ENCODE measurements around the gene FEM1A.
"Not testable (repeated sequence)": the region's sequence is repeated elsewhere in the genome, so short reads cannot be mapped to it uniquely, and the experiment has no call there.

FEM1A gene, protein sequence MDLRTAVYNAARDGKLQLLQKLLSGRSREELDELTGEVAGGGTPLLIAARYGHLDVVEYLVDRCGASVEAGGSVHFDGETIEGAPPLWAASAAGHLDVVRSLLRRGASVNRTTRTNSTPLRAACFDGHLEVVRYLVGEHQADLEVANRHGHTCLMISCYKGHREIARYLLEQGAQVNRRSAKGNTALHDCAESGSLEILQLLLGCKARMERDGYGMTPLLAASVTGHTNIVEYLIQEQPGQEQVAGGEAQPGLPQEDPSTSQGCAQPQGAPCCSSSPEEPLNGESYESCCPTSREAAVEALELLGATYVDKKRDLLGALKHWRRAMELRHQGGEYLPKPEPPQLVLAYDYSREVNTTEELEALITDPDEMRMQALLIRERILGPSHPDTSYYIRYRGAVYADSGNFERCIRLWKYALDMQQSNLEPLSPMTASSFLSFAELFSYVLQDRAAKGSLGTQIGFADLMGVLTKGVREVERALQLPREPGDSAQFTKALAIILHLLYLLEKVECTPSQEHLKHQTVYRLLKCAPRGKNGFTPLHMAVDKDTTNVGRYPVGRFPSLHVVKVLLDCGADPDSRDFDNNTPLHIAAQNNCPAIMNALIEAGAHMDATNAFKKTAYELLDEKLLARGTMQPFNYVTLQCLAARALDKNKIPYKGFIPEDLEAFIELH

DNA sequence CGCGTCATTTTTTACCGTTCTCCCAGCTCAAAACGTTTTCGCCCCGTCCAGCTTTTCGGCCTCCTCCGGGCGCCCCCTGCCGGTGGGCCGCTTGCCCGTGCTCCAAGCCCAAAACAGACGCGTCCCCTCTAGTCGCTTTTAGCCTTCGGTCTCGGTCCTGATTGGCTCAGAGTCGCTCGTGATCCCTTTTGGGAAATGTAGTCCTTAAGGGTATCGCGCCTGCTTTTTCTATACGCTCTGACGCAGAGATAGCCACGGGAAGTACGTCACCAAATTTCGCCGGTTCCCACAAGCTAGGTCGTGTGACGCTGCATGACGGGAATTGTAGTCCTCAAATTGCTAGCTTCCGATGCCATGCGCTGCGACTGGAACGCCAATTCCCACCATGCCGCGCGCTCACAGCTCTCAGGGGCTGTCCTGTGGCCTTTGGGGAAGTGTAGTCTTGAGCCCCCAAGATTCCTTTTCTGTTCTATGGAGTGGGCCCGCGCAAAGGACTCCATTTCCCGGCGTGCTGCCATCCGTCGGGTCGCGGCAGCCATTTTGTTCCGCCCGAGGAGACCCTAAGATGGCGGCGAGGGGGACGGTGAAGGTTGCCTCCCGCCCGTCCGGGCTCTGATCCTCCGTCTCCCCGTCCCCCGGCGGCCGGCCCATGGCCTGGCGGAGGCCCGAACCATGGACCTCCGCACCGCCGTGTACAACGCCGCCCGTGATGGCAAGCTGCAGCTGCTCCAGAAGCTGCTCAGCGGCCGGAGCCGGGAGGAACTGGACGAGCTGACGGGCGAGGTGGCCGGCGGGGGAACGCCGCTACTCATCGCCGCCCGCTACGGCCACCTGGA lies at the start of gene FEM1A:
TSS of gene FEM1A (plus strand) at position 552 of the 836 bp plus-strand sequence. CDS start at position 673, 121 bp downstream.
- DNase-seq: peak; percentile 71

DNA sequence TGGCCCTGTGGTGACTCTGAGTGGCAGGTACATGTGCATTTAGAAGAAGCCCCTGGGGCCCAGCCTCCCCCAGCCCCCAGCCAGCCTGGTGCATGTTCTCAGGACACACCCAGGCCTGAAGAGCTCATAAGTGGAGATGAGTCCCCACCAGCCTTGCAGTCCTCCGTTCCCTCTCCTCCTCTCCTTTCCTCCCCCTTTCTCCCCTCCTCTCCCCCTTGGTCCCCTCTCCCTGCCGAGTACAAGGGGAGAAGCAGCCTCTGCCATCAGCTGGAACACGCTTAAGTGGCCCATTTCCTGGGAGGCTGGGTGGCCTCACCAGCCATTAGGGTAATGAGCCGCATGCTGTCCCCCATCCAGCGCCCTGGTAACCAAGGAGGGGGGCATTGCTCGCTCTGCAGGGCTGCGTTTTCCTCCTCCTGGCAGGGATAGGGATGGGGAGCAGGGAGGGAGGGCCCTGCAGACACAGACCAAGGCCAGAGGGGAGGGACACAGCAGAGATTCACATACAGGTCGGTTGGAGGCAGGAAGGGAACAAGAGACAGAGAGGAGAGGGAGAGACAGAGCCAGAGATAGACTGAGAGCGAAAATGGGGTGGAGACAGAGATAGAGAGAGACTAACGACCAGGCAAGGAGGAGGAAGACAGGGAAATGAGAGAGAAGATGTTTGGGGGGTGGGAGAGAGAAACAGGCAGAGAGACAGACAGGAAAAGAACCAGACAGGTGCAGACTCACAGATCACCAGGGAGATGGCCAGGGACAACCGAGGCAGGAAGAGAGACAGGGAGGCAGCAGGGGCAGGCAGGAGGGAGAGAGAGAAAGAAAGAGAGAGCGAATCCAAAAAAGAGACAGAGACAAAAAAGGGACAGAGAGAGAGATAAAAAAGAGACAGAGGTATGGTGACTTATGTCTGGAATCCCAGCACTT lies 48.5 kb upstream of the FEM1A start:
- DNase-seq: no peak

DNA sequence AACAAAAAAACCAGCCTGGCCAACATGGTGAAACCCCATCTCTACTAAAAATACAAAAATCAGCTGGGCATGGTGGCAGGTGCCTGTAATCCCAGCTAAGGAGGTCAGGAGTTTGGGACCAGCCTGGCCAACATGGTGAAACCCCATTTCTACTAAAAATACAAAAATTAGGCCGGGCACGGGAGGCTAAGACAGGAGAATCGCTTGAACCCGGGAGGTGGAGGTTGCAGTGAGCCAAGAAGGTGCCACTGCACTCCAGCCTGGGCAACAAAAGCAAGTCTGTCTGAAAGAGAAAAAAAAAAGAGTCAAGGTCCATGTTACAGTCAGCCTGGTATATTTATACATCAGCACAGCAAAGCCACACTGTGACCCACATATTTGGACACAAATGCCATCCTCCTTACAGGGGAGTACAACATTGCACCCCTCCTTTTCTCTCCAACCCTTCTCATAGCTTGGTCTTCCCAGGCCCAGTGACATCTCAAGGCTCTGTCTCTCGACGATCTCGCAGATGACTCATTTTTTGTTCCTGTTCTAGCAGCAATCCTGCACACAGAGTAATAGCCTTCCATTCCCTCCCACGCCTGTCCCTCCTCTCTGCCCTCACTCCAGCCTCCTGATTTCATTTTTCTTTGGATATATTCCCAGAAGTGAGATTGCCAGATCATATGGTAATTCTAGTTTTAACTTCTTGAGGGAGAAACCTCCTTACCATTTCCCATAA lies 46.9 kb upstream of the FEM1A start:
- DNase-seq: no peak

DNA sequence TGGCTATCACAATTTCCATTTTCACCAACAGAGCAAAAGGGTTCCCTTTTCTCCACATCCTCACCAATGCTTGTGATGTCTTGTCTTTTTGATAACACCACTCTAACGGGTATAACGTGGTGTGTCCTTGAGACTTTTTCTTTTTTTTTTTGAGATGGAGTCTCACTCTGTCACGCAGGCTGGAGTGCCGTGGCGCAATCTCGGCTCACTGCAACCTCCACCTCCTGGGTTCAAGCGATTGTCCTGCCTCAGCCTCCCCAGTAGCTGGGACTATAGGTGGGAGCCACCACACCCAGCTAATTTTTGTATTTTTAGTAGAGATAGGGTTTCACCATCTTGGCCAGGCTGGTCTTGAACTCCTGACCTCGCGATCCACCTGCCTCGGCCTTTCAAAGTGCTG lies 46.4 kb upstream of the FEM1A start:
- not testable (repeated sequence) for DNase-seq

DNA sequence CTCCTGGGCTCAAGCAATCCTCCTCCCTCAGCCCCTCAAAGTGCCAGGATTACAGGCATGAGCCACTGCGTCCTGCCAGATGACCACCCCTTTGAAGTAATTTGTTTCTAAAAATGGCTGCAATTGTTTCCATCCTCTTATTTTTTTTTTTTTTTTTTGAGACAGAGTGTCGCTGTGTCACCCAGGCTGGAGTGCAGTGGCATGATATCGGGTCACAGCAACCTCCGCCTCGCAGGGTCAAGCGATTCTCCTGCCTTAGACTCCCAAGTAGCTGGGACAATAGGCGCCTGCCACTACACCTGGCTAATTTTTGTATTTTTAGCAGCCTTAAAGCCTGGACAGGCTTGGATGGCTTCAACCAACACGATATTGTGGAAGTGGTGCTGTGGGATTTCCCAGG lies 45.5 kb upstream of the FEM1A start:
- DNase-seq: no peak

DNA sequence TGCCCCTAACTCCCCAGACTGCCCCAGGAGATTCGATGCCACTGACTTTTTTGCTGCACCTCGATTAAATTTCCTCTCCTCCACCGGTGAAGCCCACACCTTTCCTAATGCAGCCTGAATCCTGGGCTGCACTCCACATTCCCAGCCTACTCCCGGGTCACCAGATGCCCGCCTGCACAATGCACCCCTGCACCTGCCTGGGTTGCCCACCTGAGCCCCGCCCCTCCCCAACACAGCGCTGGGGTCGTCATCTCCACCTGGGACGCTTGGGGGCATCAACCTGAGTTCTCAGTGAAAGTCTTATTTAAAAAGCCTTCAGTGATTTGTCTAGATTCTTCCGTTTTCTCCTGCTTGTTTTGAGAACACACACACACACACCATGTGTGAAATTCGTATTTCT lies 43.3 kb upstream of the FEM1A start:
- no peak for DNase-seq

DNA sequence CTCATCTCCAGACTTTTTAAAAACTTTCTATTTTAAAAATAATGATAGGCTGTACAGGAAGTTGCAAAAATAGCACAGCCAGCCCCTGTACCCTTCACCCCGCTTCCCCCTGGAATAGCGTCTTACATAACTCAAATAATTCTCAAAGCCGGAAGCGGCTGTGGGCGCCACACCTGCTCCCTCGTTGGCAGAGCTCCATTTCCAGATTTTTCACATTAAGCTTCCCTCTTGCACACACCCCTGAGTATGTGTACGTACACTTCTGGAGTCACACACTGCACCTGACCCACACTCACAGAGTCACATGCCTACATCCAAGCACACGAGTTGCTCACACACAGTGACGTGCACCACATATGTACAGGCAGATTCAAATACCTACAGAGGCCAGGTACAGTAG lies 42.9 kb upstream of the FEM1A start:
- no peak for DNase-seq

DNA sequence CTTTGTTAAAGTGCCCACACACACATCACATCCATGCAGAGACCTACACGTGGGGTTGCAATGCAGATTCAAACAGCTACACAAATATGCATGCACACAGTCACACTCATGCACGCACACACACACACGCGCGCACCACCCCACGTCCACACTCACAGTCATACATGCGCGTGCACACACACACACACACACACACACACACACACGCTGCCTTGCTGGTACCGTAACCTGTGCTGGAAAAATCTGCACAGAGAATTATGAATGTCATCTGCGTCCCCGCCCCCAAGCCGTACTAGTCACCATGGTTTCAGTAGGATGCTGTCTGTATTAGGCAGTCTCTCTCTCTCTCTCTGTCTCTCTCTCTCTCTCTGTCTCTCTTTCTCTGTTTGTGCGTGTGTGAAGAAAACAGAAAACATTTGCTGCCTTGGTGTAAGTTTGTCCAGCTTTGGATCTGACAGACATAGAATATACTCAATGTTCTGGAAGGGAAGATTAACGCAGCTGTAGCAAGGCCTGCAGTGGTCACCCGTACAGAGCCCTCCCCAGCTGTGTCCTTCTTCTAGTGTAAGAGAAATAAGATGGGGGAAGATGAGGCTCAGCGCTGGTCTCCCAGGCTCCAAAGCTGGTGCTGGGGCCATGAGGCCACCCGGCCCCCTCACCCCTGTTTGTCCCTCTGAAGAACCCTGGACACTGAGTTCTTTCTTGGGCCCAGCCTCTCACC lies 41.5 kb upstream of the FEM1A start:
- DNase-seq: no peak

DNA sequence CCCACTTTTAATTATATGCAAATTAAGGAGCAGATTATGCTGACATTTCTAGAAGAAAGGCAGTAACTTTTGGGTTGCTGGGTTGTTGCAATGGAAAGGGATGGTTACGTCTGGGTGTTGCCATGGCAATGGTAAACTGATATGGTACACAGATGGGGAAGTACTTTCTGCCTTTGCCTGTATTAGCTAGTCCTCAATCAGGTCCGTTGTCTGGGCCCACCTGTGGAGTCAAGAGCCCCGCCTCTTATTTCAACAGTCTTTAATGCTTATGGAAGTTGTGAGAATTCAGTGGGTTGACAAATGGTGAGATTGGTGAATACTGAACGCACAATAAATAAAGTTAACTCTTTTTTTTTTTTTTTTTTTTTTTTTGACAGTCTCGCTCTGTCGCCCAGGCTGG lies 37.3 kb upstream of the FEM1A start:
- DNase-seq: no peak

DNA sequence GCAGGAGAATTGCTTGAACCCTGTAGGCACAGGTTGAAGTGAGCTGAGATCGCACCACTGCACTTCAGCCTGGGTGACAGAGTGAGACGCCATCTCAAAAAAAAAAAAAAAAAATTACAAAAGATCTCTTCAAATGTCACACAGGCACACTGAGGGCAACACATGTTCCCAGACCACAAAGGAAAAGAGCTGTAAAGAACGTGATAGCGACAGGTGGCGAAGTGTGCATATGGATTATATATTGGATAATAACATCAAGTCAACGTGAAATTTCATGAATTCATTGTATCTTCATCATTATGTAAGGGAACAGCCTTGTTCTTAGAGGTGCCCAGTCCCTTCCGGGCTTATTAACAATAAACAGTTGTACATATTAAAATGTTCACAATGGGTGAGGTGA lies 36.1 kb upstream of the FEM1A start:
- no peak for DNase-seq

DNA sequence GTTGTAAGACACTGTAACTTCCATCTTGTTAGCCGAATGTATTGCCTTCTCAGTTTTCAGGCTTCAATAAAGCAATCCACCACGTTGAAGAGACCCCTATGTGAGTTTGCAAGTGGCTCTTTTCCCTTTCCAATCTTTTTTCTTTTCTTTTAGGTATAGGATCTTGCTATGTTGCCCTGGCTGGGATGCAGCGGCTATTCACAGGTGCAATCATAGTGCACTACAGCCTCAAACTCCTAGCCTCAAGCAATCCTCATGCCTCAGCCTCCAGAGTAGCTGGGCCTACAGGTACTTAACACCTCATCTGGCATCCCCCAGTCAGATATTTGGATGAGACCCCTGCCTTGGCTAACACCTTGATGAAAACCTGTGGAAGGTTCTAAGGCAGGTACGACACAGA lies 33.5 kb upstream of the FEM1A start:
- DNase-seq: no peak

DNA sequence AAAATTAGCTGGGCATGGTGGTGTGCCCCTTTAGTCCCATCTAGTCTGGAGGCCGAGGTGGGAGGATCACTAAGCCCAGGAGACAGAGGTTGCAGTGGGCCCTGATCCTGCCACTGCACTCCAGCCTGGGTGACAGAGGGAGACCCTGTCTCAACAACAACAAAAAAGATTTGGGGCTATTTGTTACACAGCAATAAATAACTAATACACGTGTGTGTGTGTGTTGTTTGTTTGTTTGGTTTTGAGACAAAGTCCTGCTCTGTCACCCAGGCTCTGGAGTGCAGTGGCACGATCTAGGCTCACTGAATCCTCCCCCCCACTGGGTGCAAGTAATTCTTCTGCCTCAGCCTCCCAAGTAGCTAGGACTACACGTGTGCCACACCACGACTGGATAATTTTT lies 32.9 kb upstream of the FEM1A start:
- DNase-seq: no peak

DNA sequence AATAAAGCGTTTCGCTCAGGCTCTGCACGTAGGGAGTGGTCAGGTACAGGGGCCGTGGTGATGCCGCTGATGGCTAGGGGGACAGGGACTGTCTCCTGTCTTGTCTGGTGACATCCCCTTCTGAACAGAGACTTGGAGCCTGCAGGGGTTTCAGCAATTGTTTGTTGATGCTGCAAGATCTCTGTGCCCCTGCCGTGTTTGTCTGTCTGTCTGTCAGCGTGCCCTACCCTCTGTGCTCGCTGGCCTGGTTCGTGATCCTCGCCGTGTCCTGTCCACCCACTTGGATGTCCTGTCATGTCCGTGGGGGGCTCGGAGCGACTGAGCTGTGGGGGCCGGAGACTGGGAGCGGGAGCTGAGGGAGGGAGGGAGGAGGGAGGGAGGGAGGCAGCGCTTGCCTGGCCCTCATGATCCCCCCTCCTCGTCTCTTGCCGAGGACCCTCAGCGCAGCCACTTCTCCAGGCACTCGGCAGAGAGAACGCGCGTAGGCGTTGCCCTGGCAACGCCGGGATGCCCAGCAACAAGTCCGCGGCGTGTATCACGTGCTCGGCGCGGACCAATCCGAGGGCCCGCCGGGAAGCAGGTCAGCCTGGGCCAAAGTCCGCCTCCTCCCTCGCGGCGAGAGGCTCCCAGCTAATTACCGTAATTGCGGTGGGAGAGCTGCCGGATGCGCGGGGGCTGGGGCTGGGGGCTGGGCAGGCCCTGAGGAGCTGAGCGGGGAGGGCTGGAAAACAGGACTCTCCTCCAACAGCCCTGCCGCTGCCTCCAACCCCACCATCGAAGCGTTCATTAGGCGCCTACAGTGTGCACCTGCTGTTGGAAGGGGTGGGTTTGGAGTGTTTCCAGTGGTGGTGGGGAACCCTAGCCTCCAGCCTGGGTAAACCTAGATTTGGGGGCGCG lies 31.9 kb upstream of the FEM1A start:
- DNase-seq: peak; percentile 88

DNA sequence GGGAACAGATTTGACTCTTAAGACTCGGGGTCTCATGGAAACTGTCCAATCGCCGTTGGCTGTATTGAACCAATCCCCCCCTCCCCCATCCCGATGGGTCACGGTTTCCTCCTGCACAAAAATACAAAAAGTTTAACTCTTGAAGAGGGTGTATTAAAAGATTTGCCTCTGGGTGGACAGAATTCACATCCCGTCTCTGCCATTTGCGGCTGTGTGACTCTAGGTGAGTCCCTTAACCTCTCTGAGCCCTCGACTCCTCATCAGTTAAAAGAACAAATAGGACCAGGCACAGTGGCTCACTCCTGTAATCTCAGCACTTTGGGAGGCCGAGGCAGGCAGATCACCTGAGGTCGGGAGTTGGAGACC lies 31.3 kb upstream of the FEM1A start:
- DNase-seq: no peak

DNA sequence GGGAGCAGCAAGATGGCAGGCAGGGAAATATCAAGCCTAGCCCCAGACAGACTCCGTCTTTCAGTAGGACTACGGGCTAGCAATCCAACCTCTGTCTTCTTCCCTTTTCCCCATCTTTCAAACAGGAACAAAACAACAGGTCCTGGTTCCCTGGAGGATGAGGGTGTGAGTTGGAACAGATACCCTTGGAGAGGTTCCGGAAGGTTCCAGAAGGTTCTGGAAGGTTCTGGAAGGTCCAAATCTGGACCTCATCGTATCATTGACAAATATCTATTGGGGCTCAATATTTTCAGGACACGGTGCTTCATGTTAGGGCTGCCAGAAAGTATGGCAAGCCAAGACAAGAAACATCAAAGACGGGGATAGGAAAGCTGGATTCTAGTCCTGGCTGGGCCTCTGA lies 28.5 kb upstream of the FEM1A start:
- no peak for DNase-seq

DNA sequence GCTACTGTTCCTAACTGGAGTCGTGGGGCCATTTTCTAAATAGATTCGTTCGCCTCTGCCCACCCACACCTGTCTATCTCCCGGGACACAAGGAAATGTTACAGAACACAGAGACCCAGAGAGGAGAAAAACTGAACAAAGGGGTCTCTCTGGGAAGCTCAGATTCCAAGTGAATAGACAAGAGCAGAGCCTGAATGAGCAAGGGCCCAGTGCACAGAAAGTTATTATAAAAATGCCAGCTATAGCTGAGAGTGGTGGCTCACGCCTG lies 27.2 kb upstream of the FEM1A start:
- no peak for DNase-seq

DNA sequence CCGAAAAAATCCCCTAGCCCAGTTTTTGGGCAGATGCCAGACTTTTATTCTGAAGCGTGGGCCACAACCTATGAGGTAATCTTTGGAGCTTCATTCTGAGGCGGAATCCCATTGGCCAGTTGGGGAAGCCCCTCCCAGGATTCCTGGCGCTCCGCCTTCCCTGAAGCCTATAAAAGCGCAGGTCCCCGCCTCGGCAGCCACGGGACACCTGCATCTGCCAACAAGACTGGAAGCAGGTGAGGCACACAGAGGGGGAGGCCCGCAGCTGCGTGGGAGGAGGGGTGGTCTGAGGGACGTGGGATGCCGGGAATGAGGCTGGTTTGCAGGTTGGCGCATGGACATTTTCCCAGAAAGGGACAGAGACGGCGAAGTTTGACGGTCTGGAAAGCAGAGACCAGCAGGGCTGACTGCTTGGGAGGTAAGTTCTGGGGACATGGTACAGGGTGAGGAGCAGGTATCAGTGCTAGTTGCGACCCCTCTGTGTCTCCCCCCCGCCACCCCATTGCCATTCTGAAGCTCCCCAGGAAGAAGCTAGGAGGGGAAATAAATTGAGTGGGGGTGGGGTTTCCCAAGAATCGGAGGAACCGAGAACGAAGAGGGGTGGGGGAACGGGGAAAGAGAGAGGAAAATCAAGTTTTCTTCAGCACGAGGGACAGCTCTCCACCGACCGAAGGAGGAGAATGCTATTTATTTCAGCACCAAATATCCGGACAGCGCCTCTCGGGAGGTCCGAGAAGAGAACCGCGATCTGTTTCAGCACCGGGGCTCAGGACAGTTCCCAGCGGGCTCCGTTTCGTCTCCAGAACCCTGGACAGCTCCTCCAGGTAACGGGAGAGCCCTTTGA lies 22.4 kb upstream of the FEM1A start:
- DNase-seq: peak; percentile 49

DNA sequence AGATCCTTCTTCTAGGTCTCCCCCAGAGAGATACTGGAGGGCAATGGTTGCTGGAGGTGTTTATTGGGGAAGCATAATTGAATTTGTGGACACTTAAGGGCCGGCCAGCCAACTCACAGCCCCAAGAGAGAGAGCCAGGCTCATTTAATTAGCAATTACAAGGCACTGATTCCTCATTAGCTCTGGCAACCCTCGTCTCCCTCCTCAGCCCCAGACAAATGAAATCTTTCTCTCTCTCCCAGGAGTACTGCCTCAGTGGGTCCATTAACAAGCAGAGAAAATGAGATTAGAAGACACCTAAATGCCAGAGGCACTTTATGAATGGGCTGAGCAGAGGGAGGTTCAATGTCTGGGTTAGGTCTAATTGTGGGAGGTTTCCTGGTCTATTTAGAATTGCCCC lies 19.0 kb upstream of the FEM1A start:
- DNase-seq: no peak

DNA sequence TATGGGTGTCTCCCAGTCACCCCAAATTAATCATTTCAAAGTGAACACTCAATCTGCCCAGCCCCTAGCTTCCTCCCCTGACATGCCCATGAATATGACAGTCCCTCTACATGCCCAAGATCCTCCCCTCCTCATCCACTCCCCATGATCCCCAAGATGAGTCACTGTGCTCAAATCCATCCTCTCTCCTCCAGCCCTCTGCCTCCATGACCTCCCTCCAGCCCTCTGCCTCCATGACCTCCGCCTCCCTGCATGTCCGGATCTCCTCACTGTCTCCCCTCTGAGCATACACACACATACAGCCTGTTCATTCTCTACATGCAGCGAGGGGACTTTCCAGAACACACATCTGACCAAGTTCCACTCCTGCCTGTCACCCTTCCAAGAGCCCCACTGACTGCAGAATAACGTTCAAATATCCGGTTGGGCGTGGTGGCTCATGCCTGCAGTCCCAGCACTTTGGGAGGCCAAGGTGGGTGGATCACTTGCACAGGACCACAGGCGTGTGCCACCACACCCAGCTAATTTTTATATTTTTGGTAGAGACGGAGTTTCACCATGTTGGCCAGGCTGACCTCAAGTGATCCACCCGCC lies 18.4 kb upstream of the FEM1A start:
- DNase-seq: no peak

Data from 8988T (cell line).